KMS-11 (cell line): Measurements from ENCODE around the gene PTGES3L.

ENCODE experiments used
- H2AFZ ChIP-seq: fragments of 200-600 bp; sonication (generic); 2 replicates; pipeline ENCODE4 v1.6.1; 2016; ENCODE audit warnings: antibody characterized with exemption, mixed run types, low read depth
- H3K27ac ChIP-seq: fragments of 200-600 bp; sonication (generic); 2 replicates; pipeline ENCODE4 v1.6.1; 2016; ENCODE audit warnings: mild to moderate bottlenecking, mixed run types
- H3K27me3 ChIP-seq: fragments of 200-600 bp; sonication (generic); 2 replicates; pipeline ENCODE4 v1.6.1; 2017; ENCODE audit warnings: mild to moderate bottlenecking, low read depth, mixed run types, moderate library complexity; ENCODE audit not compliant: insufficient read depth
- H3K36me3 ChIP-seq: fragments of 200-600 bp; sonication (generic); 2 replicates; pipeline ENCODE4 v1.6.1; 2017; ENCODE audit warnings: mild to moderate bottlenecking, mixed run types; ENCODE audit not compliant: insufficient read depth
- H3K4me1 ChIP-seq: fragments of 200-600 bp; sonication (generic); 2 replicates; pipeline ENCODE4 v1.6.1; 2016; ENCODE audit warnings: mild to moderate bottlenecking, low read depth, mixed run types; ENCODE audit not compliant: poor library complexity, severe bottlenecking
- H3K4me2 ChIP-seq: fragments of 200-600 bp; sonication (generic); 2 replicates; pipeline ENCODE4 v1.7.0; 2016; ENCODE audit warnings: mild to moderate bottlenecking, mixed run types
- H3K4me3 ChIP-seq: fragments of 200-600 bp; sonication (generic); IDR thresholded peaks from 2 replicates; pipeline ENCODE4 v1.6.1; 2017; ENCODE audit warnings: low read depth, low read length, mixed read lengths; ENCODE audit not compliant: insufficient read depth
- H3K79me2 ChIP-seq: fragments of 200-600 bp; sonication (generic); 2 replicates; pipeline ENCODE4 v1.6.1; 2016; ENCODE audit warnings: low read depth, mixed run types; ENCODE audit not compliant: insufficient read depth
- H3K9ac ChIP-seq: fragments of 200-600 bp; sonication (generic); 2 replicates; pipeline ENCODE4 v1.6.1; 2016; ENCODE audit warnings: mild to moderate bottlenecking, mixed run types
- H4K20me1 ChIP-seq: fragments of 200-600 bp; sonication (generic); 2 replicates; pipeline ENCODE4 v1.6.1; 2016; ENCODE audit warnings: mild to moderate bottlenecking, mixed run types; ENCODE audit not compliant: insufficient read depth
- CTCF ChIP-seq: fragments of 200-600 bp; sonication (generic); conservative IDR thresholded peaks from 2 replicates; pipeline ENCODE4 v1.6.1; 2017; ENCODE audit warnings: low read depth, mild to moderate bottlenecking, antibody characterized with exemption, low read length, moderate library complexity, mixed read lengths

The PTGES3L gene

DNA sequence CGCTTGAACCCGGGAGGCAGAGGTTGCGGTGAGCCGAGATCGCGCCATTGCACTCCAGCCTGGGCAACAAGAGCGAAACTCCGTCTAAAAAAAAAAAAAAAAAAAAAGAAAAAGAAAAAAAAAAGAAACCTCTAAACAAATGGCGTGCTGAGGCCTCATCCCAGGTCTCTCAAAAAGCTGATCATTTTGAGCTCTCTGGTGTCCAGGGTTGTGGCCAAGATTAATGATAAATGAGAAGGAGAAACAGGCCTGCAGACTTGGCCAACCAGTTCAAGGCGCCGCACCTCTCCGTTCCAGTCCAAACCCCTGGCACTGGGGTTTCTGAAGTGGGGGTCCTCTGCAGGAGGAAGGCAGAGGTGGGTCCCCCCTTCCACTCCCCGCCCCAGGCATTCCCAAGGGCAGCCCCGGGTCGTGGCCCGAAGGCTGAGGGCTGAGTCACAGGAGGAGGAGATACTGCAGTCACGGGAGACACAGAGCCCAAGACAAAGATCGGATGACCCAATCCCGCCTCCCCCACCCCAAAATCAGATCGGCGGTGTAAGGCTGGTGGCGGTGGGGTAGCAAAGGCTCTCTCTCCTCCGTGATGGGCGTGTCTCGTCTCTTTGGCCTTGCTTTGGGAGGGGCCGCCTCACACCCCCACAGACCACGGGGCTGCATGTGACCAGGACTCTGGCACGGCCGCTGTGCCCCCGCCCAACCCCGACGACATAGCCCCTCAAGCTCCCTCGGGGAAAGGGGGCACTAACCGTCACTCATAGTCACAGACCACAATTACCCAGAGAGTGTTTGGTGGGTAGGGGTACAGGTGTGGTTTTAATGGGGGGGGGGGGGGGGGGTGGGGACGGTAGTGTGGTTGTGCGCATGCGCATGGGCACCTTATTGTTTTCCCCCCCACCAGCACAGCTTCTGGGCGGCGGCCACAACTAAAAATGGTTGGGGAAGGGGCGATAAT is 41.2 kb upstream of the PTGES3L start:
- H3K4me1 ChIP-seq: peaks cover 18% of the 10 kb centered on the region
- no peak overlapping the region for H3K27ac ChIP-seq
- H3K9ac ChIP-seq: no peak overlapping the region
- H3K4me3 ChIP-seq: no peak overlapping the region
- H3K79me2 ChIP-seq: no peaks in the 10 kb centered on the region
- peak overlapping the region; percentile 67; the same call in 1 of the 2 replicates for H3K4me2 ChIP-seq
- TF ChIP-seq CTCF: no peak
- H3K36me3 ChIP-seq: no peaks in the 10 kb centered on the region
- no peaks in the 10 kb centered on the region for H4K20me1 ChIP-seq
- no peaks in the 10 kb centered on the region for H3K27me3 ChIP-seq
- H2AFZ ChIP-seq: no peak overlapping the region

DNA sequence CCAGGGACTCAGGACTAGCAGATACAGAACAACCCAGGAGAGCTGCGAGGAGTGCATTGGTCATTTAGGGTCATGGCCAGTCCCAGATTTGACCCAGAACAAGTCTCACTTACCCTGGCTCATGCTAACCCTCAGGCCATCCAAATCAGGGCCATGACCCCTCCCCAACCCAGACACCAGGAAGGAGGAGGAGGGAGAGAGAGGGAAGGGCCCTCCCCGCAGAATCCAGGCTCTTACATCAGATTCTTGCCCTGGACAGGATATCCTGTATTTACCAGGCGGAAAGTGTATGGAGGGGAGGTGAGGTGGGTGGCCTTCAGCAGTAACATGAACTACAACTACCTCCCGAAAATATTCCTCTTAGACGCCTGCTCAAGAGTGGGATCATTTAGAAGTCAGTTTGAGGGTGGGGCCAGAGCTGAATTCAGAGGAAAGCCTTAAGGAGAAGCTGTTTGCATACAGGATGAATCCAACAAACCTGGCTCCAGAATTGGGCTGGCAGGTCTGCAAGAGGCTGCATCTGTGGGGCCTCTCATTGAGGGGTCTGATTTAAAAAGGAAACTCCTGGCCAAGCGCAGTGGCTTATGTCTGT is 40.2 kb upstream of the PTGES3L start:
- Histone ChIP-seq H3K4me1 (peaks cover 18% of the 10 kb centered on the region), H3K27ac (no peak overlapping the region), H3K4me3 (no peak overlapping the region), H3K79me2 (no peaks in the 10 kb centered on the region), H2AFZ (no peak overlapping the region), H4K20me1 (no peaks in the 10 kb centered on the region), H3K36me3 (no peaks in the 10 kb centered on the region), H3K4me2 (no peak overlapping the region), H3K27me3 (no peaks in the 10 kb centered on the region), H3K9ac (no peak overlapping the region)
- TF ChIP-seq CTCF: no peak

GRCh38 chr17:43019418-43019817 is 39.5 kb upstream of the PTGES3L start:
- no peak overlapping the region for H3K27ac ChIP-seq
- no peak overlapping the region for H3K4me3 ChIP-seq
- no peak overlapping the region for H3K9ac ChIP-seq
- no peak overlapping the region for H3K4me2 ChIP-seq
- TF ChIP-seq CTCF: no peak
- H3K4me1 ChIP-seq: peaks cover 18% of the 10 kb centered on the region
- no peaks in the 10 kb centered on the region for H3K27me3 ChIP-seq
- H3K79me2 ChIP-seq: no peaks in the 10 kb centered on the region
- no peaks in the 10 kb centered on the region for H4K20me1 ChIP-seq
- no peak overlapping the region for H2AFZ ChIP-seq
- H3K36me3 ChIP-seq: no peaks in the 10 kb centered on the region

DNA sequence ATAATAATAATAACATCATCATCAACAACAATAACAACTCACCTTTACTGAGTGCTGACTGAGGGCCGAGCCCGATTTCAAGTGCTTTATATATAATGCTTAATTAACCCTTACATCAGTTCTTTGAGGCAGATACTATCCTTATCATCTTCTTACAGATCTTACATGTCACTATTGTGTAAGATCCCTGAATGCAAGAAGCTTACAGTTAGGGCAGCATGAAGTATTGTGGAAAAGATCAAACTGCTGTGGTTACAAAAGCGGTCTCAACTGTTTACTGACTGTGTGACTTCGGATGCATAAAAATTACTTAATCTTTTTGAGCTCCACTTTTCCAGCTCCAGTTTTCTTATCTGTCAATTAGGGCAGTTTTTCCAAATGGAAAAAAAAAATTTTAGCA is 39.1 kb upstream of the PTGES3L start:
- Histone ChIP-seq H2AFZ (no peak overlapping the region), H3K4me3 (no peak overlapping the region), H3K4me2 (no peak overlapping the region), H3K9ac (no peak overlapping the region), H3K4me1 (peaks cover 18% of the 10 kb centered on the region), H3K36me3 (no peaks in the 10 kb centered on the region), H4K20me1 (no peaks in the 10 kb centered on the region), H3K79me2 (no peaks in the 10 kb centered on the region), H3K27me3 (no peaks in the 10 kb centered on the region), H3K27ac (no peak overlapping the region)
- no peak for TF ChIP-seq CTCF
